ENCODE measurements around the gene MYOM1.

GRCh38 chr18:3257627-3258120 lies 37.9 kb upstream of the MYOM1 start:
- TF ChIP-seq GATA2 (IDR thresholded peaks at IDR 0.05; ENCODE audit: low read depth, low read length) (no peak), GATA3 (IDR thresholded peaks at IDR 0.05; ENCODE audit: low read depth, low read length) (no peak)

Data from SH-SY5Y (cell line).